ENCODE data around the gene TP53AIP1. TPM values are rescaled to one million over a fixed set of nuclear protein-coding genes. Genes with fewer than 3 reads are reported as not detected.

Gene TP53AIP1
- total RNA-seq, 1 donor from 2014 or later: 0.13 TPM

DNA sequence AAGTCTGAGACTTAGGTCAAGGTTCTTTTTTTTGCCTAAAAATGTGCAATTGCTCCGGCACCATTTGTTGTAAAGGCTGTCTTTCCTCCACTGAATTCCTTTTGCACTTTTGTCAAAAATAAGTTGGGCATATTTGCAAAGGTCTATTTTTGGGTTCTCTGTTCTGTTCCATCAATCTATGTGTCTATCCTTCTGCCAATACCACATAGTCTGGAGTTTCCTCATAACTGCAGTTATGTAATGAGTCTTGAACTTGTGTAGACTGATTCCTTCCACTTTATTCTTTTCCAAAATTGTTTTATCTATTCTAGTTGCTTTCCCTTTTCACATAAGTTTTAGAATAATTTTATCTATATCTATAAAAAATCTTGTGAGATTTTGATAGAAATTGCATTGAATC lies 44.8 kb downstream of the TP53AIP1 start:
- Mint-ChIP-seq H3K4me1 (ENCODE audit: unreplicated experiment) (peaks cover 17% of the 10 kb centered on the region), H3K36me3 (ENCODE audit: low read depth, unreplicated experiment) (no peaks in the 10 kb centered on the region), H3K4me3 (ENCODE audit: unreplicated experiment) (no peak overlapping the region), H3K27me3 (ENCODE audit: unreplicated experiment) (peaks cover 19% of the 10 kb centered on the region), H3K27ac (ENCODE audit: unreplicated experiment) (no peak overlapping the region), H3K9me3 (ENCODE audit: unreplicated experiment) (no peaks in the 10 kb centered on the region)
- TF ChIP-seq, protein P1, sequence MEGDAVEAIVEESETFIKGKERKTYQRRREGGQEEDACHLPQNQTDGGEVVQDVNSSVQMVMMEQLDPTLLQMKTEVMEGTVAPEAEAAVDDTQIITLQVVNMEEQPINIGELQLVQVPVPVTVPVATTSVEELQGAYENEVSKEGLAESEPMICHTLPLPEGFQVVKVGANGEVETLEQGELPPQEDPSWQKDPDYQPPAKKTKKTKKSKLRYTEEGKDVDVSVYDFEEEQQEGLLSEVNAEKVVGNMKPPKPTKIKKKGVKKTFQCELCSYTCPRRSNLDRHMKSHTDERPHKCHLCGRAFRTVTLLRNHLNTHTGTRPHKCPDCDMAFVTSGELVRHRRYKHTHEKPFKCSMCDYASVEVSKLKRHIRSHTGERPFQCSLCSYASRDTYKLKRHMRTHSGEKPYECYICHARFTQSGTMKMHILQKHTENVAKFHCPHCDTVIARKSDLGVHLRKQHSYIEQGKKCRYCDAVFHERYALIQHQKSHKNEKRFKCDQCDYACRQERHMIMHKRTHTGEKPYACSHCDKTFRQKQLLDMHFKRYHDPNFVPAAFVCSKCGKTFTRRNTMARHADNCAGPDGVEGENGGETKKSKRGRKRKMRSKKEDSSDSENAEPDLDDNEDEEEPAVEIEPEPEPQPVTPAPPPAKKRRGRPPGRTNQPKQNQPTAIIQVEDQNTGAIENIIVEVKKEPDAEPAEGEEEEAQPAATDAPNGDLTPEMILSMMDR (IDR thresholded peaks at IDR 0.05; ENCODE audit: unreplicated experiment): no peak
- DNase-seq (ENCODE audit: low spot score): no peak

DNA sequence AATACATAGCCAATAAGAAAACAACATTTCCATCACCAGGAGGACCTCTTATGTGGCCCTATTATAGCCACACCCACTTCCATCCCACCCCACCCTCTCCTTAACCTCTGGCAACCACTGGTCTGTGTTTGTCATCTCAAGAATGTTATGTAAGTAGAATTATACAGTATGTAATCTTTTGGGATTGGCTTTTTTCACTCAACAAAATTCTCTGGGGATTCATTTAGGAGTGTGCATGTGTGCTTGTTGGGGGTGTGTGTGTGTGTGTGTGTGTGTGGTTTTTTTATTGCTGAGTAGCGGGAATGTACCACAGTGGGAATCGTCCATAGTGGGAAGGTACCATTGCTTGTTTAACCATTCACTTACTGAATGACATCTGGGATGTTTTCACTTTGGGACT lies 46.3 kb downstream of the TP53AIP1 start:
- no peak overlapping the region for H3K4me3 Mint-ChIP-seq (ENCODE audit: unreplicated experiment)
- peaks cover 12% of the 10 kb centered on the region for H3K27me3 Mint-ChIP-seq (ENCODE audit: unreplicated experiment)
- H3K36me3 Mint-ChIP-seq (ENCODE audit: low read depth, unreplicated experiment): no peaks in the 10 kb centered on the region
- H3K4me1 Mint-ChIP-seq (ENCODE audit: unreplicated experiment): peaks cover 4% of the 10 kb centered on the region
- H3K9me3 Mint-ChIP-seq (ENCODE audit: unreplicated experiment): no peaks in the 10 kb centered on the region
- DNase-seq (ENCODE audit: low spot score): no peak
- TF ChIP-seq, protein P1 (IDR thresholded peaks at IDR 0.05; ENCODE audit: unreplicated experiment): no peak
- H3K27ac Mint-ChIP-seq (ENCODE audit: unreplicated experiment): no peak overlapping the region

DNA sequence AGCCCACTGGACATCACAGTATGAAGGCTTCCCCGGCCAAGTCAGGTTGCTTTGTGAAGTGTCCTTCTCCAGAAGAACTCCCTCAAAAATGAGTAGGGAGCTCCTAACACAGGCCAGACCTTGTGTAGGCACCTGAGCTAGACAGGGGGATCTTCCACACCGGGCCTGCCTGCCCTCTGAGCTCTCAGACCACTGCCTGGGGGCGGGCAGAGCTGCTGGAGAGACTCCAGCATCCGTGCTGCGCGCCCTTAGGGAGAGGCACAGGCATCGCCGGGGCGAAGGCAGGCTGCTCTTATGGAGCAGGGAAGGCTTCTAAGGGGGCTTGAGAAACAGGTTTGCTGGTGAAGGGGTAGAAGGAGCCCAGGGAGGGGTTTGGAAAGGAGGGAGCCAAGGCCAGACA lies 47.1 kb downstream of the TP53AIP1 start:
- H3K36me3 Mint-ChIP-seq (ENCODE audit: low read depth, unreplicated experiment): no peaks in the 10 kb centered on the region
- TF ChIP-seq, protein P1 (IDR thresholded peaks at IDR 0.05; ENCODE audit: unreplicated experiment): no peak
- H3K27ac Mint-ChIP-seq (ENCODE audit: unreplicated experiment): no peak overlapping the region
- no peak overlapping the region for H3K4me3 Mint-ChIP-seq (ENCODE audit: unreplicated experiment)
- H3K27me3 Mint-ChIP-seq (ENCODE audit: unreplicated experiment): peaks cover 10% of the 10 kb centered on the region
- H3K9me3 Mint-ChIP-seq (ENCODE audit: unreplicated experiment): no peaks in the 10 kb centered on the region
- H3K4me1 Mint-ChIP-seq (ENCODE audit: unreplicated experiment): peaks cover 4% of the 10 kb centered on the region
- DNase-seq (ENCODE audit: low spot score): no peak

- Mint-ChIP-seq H3K4me1 (ENCODE audit: unreplicated experiment) (peaks cover 4% of the 10 kb centered on the region), H3K4me3 (ENCODE audit: unreplicated experiment) (no peak overlapping the region), H3K36me3 (ENCODE audit: low read depth, unreplicated experiment) (no peaks in the 10 kb centered on the region), H3K27me3 (ENCODE audit: unreplicated experiment) (peaks cover 10% of the 10 kb centered on the region), H3K9me3 (ENCODE audit: unreplicated experiment) (no peaks in the 10 kb centered on the region), H3K27ac (ENCODE audit: unreplicated experiment) (no peak overlapping the region)
- TF ChIP-seq, protein P1 (IDR thresholded peaks at IDR 0.05; ENCODE audit: unreplicated experiment): no peak
- no peak for DNase-seq (ENCODE audit: low spot score)
Measured at GRCh38 chr11:128894685-128895084, 48.0 kb downstream of the TP53AIP1 start.

DNA sequence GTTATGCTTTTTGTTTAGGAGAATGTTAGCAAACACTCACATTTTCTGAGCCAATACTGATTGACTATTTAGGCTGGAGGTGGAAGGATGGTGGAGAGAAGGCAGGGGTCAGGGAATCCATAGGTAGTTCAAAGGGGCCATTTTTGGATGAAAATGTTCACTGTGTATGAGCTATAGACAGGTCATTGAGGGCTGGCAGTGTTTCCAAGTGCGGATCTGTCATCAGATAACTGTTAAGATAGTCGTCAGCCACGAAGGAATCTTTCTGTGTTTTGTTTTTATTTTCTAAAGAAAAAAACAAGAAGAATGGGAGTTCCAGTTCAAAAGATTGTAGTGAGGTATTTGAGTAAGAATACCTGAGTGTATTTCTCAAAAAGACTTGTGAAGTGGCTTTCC lies 48.4 kb downstream of the TP53AIP1 start:
- no peaks in the 10 kb centered on the region for H3K36me3 Mint-ChIP-seq (ENCODE audit: low read depth, unreplicated experiment)
- H3K4me1 Mint-ChIP-seq (ENCODE audit: unreplicated experiment): peaks cover 4% of the 10 kb centered on the region
- no peaks in the 10 kb centered on the region for H3K9me3 Mint-ChIP-seq (ENCODE audit: unreplicated experiment)
- no peak overlapping the region for H3K27ac Mint-ChIP-seq (ENCODE audit: unreplicated experiment)
- no peak for DNase-seq (ENCODE audit: low spot score)
- H3K27me3 Mint-ChIP-seq (ENCODE audit: unreplicated experiment): peaks cover 10% of the 10 kb centered on the region
- no peak overlapping the region for H3K4me3 Mint-ChIP-seq (ENCODE audit: unreplicated experiment)
- TF ChIP-seq, protein P1 (IDR thresholded peaks at IDR 0.05; ENCODE audit: unreplicated experiment): no peak
